SK-N-SH treated with all-trans-retinoic acid at 6 μM for 48 hours (cell line): ENCODE data around the gene ABCA12.
A peak's percentile ranks its signal among the peaks of the same experiment; 100 is the strongest.

Source experiments
- ATAC-seq: fragments of 200-7000 bp; cut with Tn5 transposase; 3 replicates; pipeline ENCODE4 v1.9.1; 2020; ENCODE audit warnings: mild to moderate bottlenecking, moderate library complexity
- ARNTL ChIP-seq: fragments of 450-650 bp; formaldehyde crosslinking; IDR thresholded peaks from 2 replicates; pipeline ENCODE4 v1.5.0; 2020; ENCODE audit warnings: low read depth, mild to moderate bottlenecking, moderate library complexity, borderline replicate concordance
- BACH2 ChIP-seq: fragments of 250-450 bp; sonication (Bioruptor Pico); IDR thresholded peaks from 2 replicates; pipeline ENCODE4 v1.9.0; 2021; ENCODE audit warnings: mild to moderate bottlenecking, borderline replicate concordance
- CSDC2 ChIP-seq: fragments of 250-450 bp; sonication (Bioruptor Pico); IDR thresholded peaks from 2 replicates; pipeline ENCODE4 v1.5.0; 2020; ENCODE audit warnings: mild to moderate bottlenecking, moderate library complexity
- ESRRG ChIP-seq: fragments of 250-450 bp; sonication (Bioruptor Pico); IDR thresholded peaks from 2 replicates; pipeline ENCODE4 v1.6.1; 2021; ENCODE audit warnings: mild to moderate bottlenecking
- GLIS3 ChIP-seq: fragments of 250-450 bp; sonication (Bioruptor Pico); IDR thresholded peaks from 2 replicates; pipeline ENCODE4 v1.5.0; 2020; ENCODE audit warnings: mild to moderate bottlenecking, moderate library complexity
- ISL1 ChIP-seq: fragments of 250-450 bp; sonication (Bioruptor Pico); IDR thresholded peaks from 2 replicates; pipeline ENCODE4 v2.1.2; 2022; ENCODE audit warnings: mild to moderate bottlenecking, moderate library complexity
- OSR1 ChIP-seq: fragments of 250-450 bp; sonication (Bioruptor Pico); IDR thresholded peaks from 2 replicates; pipeline ENCODE4 v1.8.0; 2022; ENCODE audit warnings: moderate library complexity, mild to moderate bottlenecking, inconsistent platforms
- PPARA ChIP-seq: fragments of 250-450 bp; sonication (Bioruptor Pico); IDR thresholded peaks from 2 replicates; pipeline ENCODE4 v1.5.0; 2020; ENCODE audit warnings: mild to moderate bottlenecking, borderline replicate concordance
- RARB ChIP-seq: fragments of 250-450 bp; sonication (Bioruptor Pico); IDR thresholded peaks from 2 replicates; pipeline ENCODE4 v1.8.0; 2021; ENCODE audit warnings: mild to moderate bottlenecking, moderate library complexity
- SNAI2 ChIP-seq: fragments of 250-450 bp; sonication (Bioruptor Pico); IDR thresholded peaks from 2 replicates; pipeline ENCODE4 v1.5.0; 2020; ENCODE audit warnings: mild to moderate bottlenecking, moderate library complexity
- TCF4 ChIP-seq: fragments of 250-450 bp; sonication (Bioruptor Pico); IDR thresholded peaks from 2 replicates; pipeline ENCODE4 v1.8.0; 2021; ENCODE audit warnings: mild to moderate bottlenecking, moderate library complexity, borderline replicate concordance
- TOX ChIP-seq: fragments of 250-450 bp; sonication (Bioruptor Pico); IDR thresholded peaks from 2 replicates; pipeline ENCODE4 v1.8.0; 2021; ENCODE audit warnings: mild to moderate bottlenecking, moderate library complexity, borderline replicate concordance
- ZC3H10 ChIP-seq: fragments of 250-450 bp; sonication (Bioruptor Pico); IDR thresholded peaks from 2 replicates; pipeline ENCODE4 v1.5.1; 2021; ENCODE audit warnings: mild to moderate bottlenecking, moderate library complexity
- ZFP3 ChIP-seq: fragments of 250-450 bp; sonication (Bioruptor Pico); IDR thresholded peaks from 2 replicates; pipeline ENCODE4 v1.5.0; 2020; ENCODE audit warnings: mild to moderate bottlenecking, moderate library complexity
- ZFP30 ChIP-seq: fragments of 450-650 bp; formaldehyde crosslinking; IDR thresholded peaks from 2 replicates; pipeline ENCODE4 v1.5.0; 2022; ENCODE audit warnings: mild to moderate bottlenecking, moderate library complexity
- ZNF565 ChIP-seq: fragments of 450-650 bp; formaldehyde crosslinking; conservative IDR thresholded peaks from 2 replicates; pipeline ENCODE4 v1.5.0; 2020; ENCODE audit warnings: low read depth, mild to moderate bottlenecking, moderate library complexity
- ZNF8 ChIP-seq: fragments of 450-650 bp; formaldehyde crosslinking; IDR thresholded peaks from 2 replicates; pipeline ENCODE4 v1.5.0; 2020; ENCODE audit warnings: mild to moderate bottlenecking, moderate library complexity
- TF ChIP-seq, protein P1 (sequence below): fragments of 250-450 bp; sonication (Bioruptor Pico); IDR thresholded peaks from 2 replicates; pipeline ENCODE4 v1.8.0; 2020; ENCODE audit warnings: mild to moderate bottlenecking, moderate library complexity, borderline replicate concordance
- TF ChIP-seq, protein P2 (sequence below): fragments of 250-450 bp; sonication (Bioruptor Pico); IDR thresholded peaks from 2 replicates; pipeline ENCODE4 v1.5.0; 2020; ENCODE audit warnings: mild to moderate bottlenecking, moderate library complexity
- TF ChIP-seq, protein P3 (sequence below): fragments of 250-450 bp; sonication (Bioruptor Pico); IDR thresholded peaks from 2 replicates; pipeline ENCODE4 v1.5.1; 2021; ENCODE audit warnings: mild to moderate bottlenecking, moderate library complexity
- TF ChIP-seq, protein P4 (sequence below): fragments of 250-450 bp; sonication (Bioruptor Pico); IDR thresholded peaks from 2 replicates; pipeline ENCODE4 v1.8.0; 2021; ENCODE audit warnings: low read depth, mild to moderate bottlenecking, moderate library complexity, borderline replicate concordance
- TF ChIP-seq, protein P5 (sequence below): fragments of 250-450 bp; sonication (Bioruptor Pico); IDR thresholded peaks from 2 replicates; pipeline ENCODE4 v1.5.1; 2020; ENCODE audit warnings: low read depth, mild to moderate bottlenecking, moderate library complexity

ABCA12 gene

DNA sequence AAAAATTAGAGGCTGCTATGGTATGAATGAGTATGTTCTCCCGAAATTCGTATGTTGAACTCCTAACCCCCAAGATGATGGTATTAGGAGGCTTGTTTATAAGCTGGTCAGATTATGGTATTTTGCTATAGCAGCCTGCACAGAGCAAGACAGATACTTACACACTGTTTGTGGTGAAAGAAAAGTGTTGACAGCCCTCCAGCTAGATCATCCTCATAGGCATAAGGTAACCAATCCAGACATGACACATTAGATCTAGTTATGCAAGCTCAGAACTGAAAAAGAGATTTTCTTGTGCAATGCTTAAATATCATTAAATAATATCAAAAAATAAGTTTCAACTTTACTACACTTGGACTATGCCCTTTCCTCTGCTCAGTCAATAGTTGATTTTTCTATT is 107.1 kb downstream of the ABCA12 start:
- TF ChIP-seq ARNTL (CRISPR knock-in tag) (no peak), ZFP30 (no peak), TCF4 (CRISPR knock-in tag) (no peak), ISL1 (CRISPR knock-in tag) (no peak), TOX (CRISPR knock-in tag) (no peak), ESRRG (no peak), BACH2 (CRISPR knock-in tag) (no peak), SNAI2 (CRISPR knock-in tag) (no peak), PPARA (CRISPR knock-in tag) (no peak), RARB (CRISPR knock-in tag) (no peak)
- TF ChIP-seq, protein P1, sequence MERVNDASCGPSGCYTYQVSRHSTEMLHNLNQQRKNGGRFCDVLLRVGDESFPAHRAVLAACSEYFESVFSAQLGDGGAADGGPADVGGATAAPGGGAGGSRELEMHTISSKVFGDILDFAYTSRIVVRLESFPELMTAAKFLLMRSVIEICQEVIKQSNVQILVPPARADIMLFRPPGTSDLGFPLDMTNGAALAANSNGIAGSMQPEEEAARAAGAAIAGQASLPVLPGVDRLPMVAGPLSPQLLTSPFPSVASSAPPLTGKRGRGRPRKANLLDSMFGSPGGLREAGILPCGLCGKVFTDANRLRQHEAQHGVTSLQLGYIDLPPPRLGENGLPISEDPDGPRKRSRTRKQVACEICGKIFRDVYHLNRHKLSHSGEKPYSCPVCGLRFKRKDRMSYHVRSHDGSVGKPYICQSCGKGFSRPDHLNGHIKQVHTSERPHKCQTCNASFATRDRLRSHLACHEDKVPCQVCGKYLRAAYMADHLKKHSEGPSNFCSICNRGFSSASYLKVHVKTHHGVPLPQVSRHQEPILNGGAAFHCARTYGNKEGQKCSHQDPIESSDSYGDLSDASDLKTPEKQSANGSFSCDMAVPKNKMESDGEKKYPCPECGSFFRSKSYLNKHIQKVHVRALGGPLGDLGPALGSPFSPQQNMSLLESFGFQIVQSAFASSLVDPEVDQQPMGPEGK (CRISPR knock-in tag) = no peak
- no peak for ATAC-seq

DNA sequence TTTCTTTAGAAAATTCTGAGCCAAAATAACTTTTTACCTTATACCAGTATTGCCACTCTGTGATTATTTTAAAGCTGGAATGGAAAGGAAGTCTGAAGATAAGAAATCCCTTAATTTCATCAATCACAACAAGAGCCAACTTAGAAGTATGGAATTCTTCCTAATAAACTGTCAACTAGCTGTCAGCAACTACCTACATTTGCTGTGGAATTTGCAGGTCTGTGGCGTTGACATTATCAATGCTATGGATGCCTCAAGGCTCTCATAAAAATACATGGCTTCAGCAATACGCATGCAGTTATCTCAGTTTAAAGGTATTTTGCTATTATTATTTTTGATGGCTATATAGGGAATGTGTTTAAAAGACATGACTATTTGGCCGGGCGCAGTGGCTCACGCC is 108.5 kb downstream of the ABCA12 start:
- ATAC-seq = no peak
- TF ChIP-seq ISL1 (CRISPR knock-in tag) = peak; percentile 64
- TF ChIP-seq ZFP30 = no peak
- TF ChIP-seq, protein P2, sequence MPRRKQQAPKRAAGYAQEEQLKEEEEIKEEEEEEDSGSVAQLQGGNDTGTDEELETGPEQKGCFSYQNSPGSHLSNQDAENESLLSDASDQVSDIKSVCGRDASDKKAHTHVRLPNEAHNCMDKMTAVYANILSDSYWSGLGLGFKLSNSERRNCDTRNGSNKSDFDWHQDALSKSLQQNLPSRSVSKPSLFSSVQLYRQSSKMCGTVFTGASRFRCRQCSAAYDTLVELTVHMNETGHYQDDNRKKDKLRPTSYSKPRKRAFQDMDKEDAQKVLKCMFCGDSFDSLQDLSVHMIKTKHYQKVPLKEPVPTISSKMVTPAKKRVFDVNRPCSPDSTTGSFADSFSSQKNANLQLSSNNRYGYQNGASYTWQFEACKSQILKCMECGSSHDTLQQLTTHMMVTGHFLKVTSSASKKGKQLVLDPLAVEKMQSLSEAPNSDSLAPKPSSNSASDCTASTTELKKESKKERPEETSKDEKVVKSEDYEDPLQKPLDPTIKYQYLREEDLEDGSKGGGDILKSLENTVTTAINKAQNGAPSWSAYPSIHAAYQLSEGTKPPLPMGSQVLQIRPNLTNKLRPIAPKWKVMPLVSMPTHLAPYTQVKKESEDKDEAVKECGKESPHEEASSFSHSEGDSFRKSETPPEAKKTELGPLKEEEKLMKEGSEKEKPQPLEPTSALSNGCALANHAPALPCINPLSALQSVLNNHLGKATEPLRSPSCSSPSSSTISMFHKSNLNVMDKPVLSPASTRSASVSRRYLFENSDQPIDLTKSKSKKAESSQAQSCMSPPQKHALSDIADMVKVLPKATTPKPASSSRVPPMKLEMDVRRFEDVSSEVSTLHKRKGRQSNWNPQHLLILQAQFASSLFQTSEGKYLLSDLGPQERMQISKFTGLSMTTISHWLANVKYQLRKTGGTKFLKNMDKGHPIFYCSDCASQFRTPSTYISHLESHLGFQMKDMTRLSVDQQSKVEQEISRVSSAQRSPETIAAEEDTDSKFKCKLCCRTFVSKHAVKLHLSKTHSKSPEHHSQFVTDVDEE = 0 out of 2 replicates have a peak, but pooled peaks have one; percentile 12
- TF ChIP-seq SNAI2 (CRISPR knock-in tag) = no peak
- TF ChIP-seq CSDC2 (CRISPR knock-in tag) = no peak
- no peak for TF ChIP-seq ZNF8 (CRISPR knock-in tag)

DNA sequence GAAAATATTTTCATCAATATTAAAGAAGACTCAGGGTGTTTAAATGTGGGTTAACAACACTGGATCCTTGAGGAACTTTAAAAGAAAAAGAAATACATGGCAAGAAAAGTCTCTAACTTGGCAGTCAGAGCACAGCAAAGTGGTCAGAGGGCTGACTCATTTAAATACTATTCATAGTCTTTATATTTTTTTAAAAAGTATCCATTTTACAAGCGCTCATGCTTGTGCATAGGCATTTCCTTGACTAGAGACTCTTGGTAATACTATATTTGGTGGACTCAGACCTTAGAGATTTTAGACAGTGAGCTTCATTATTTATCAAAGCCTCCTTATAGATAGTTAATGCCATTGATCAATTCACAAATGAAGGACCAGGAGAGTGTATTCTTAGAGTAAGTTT is 110.2 kb downstream of the ABCA12 start:
- peak; percentile 90 for ATAC-seq

More for the DNA sequence above, 110.2 kb downstream of the ABCA12 start:
- TF ChIP-seq ZNF565 (no peak), TOX (CRISPR knock-in tag) (no peak), ZC3H10 (CRISPR knock-in tag) (no peak), ZFP30 (no peak), ZFP3 (CRISPR knock-in tag) (no peak), RARB (CRISPR knock-in tag) (no peak), CSDC2 (CRISPR knock-in tag) (no peak), BACH2 (CRISPR knock-in tag) (no peak), GLIS3 (CRISPR knock-in tag) (no peak), ESRRG (no peak), OSR1 (CRISPR knock-in tag) (no peak)
- TF ChIP-seq, protein P1 (CRISPR knock-in tag) = no peak
- TF ChIP-seq, protein P3, sequence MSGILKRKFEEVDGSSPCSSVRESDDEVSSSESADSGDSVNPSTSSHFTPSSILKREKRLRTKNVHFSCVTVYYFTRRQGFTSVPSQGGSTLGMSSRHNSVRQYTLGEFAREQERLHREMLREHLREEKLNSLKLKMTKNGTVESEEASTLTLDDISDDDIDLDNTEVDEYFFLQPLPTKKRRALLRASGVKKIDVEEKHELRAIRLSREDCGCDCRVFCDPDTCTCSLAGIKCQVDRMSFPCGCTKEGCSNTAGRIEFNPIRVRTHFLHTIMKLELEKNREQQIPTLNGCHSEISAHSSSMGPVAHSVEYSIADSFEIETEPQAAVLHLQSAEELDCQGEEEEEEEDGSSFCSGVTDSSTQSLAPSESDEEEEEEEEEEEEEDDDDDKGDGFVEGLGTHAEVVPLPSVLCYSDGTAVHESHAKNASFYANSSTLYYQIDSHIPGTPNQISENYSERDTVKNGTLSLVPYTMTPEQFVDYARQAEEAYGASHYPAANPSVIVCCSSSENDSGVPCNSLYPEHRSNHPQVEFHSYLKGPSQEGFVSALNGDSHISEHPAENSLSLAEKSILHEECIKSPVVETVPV (CRISPR knock-in tag) = no peak
- TF ChIP-seq, protein P4, sequence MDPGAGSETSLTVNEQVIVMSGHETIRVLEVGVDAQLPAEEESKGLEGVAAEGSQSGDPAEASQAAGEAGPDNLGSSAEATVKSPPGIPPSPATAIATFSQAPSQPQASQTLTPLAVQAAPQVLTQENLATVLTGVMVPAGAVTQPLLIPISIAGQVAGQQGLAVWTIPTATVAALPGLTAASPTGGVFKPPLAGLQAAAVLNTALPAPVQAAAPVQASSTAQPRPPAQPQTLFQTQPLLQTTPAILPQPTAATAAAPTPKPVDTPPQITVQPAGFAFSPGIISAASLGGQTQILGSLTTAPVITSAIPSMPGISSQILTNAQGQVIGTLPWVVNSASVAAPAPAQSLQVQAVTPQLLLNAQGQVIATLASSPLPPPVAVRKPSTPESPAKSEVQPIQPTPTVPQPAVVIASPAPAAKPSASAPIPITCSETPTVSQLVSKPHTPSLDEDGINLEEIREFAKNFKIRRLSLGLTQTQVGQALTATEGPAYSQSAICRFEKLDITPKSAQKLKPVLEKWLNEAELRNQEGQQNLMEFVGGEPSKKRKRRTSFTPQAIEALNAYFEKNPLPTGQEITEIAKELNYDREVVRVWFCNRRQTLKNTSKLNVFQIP (CRISPR knock-in tag) = no peak
- TF ChIP-seq, protein P2 = no peak
- TF ChIP-seq, protein P5, sequence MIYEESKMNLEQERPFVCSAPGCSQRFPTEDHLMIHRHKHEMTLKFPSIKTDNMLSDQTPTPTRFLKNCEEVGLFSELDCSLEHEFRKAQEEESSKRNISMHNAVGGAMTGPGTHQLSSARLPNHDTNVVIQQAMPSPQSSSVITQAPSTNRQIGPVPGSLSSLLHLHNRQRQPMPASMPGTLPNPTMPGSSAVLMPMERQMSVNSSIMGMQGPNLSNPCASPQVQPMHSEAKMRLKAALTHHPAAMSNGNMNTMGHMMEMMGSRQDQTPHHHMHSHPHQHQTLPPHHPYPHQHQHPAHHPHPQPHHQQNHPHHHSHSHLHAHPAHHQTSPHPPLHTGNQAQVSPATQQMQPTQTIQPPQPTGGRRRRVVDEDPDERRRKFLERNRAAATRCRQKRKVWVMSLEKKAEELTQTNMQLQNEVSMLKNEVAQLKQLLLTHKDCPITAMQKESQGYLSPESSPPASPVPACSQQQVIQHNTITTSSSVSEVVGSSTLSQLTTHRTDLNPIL (CRISPR knock-in tag) = no peak
